Chondrocyte (in vitro differentiated cells): ENCODE measurements around the gene ERC1. TPM values are rescaled to one million over a fixed set of nuclear protein-coding genes. Genes with fewer than 3 reads are reported as not detected.

Source experiments
- DNase-seq: peaks from one replicate; pipeline ENCODE4 v3.0.0; 2021; ENCODE audit warnings: mixed read lengths, low spot score
- H3K27ac Mint-ChIP-seq: one replicate; pipeline ENCODE4 v1.8.0; 2021; ENCODE audit warnings: mild to moderate bottlenecking, moderate library complexity, mixed read lengths; ENCODE audit not compliant: unreplicated experiment
- H3K27me3 Mint-ChIP-seq: 2 replicates; pipeline ENCODE4 v1.8.0; 2021; ENCODE audit warnings: low read depth, mixed read lengths
- H3K36me3 Mint-ChIP-seq: 2 replicates; pipeline ENCODE4 v1.8.0; 2021; ENCODE audit warnings: low read depth, mixed read lengths
- H3K4me1 Mint-ChIP-seq: 2 replicates; pipeline ENCODE4 v1.8.0; 2021; ENCODE audit warnings: low read depth, mild to moderate bottlenecking, mixed read lengths
- H3K4me3 Mint-ChIP-seq: one replicate; pipeline ENCODE4 v1.8.0; 2021; ENCODE audit warnings: mild to moderate bottlenecking, moderate library complexity, mixed read lengths; ENCODE audit not compliant: unreplicated experiment
- H3K9me3 Mint-ChIP-seq: 2 replicates; pipeline ENCODE4 v1.8.0; 2021; ENCODE audit warnings: low read depth, mixed read lengths
- CTCF ChIP-seq: fragments of 200-600 bp; sonication (generic); IDR thresholded peaks from 2 replicates; pipeline ENCODE4 v1.5.0; 2021; ENCODE audit warnings: antibody characterized with exemption, mild to moderate bottlenecking, moderate library complexity
- total RNA-seq: library from RNA; stranded (reverse); gene quantifications from 3 replicates; pipeline ENCODE4 v1.2.1, GENCODE V29; 2021

Gene ERC1
- total RNA-seq, 1 donor from 2014 or later = 79.3 TPM

DNA sequence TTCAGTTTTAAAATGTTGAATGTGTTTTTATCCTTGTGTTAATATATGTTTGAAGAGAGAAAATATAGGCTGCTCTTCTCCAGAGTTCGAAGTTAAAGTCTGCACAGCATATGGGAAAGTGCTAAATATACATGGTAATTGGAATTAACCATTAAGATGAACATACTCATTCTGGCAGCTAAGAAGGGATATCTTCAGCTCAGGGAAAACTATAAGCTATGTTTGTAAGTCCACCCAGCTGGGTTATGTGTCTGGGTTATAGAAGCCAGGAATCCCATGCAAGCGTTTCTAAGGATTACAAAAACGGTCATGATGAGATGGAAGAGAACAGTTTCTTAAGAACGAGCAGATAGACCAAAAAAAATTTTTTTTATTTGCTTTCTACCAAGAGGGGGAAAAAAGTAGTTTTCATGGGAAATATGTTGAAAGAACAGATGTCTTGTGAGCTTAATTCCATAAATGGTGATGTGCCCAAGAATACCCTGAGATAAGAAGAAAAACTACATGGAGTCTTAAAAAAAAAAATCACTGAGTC lies 404.5 kb downstream of the ERC1 start:
- no peaks in the 10 kb centered on the region for H3K27me3 Mint-ChIP-seq
- H3K9me3 Mint-ChIP-seq = peaks cover 6% of the 10 kb centered on the region
- no peak for TF ChIP-seq CTCF
- peaks cover 7% of the 10 kb centered on the region for H3K4me1 Mint-ChIP-seq
- no peak overlapping the region for H3K27ac Mint-ChIP-seq
- H3K36me3 Mint-ChIP-seq = peaks cover 16% of the 10 kb centered on the region
- H3K4me3 Mint-ChIP-seq = no peak overlapping the region
- DNase-seq = no peak

GRCh38 chr12:1398673-1399072 lies 407.6 kb downstream of the ERC1 start:
- no peak overlapping the region for H3K27ac Mint-ChIP-seq
- peaks cover 6% of the 10 kb centered on the region for H3K36me3 Mint-ChIP-seq
- TF ChIP-seq CTCF = peak; percentile 39
- H3K4me1 Mint-ChIP-seq = peaks cover 7% of the 10 kb centered on the region
- H3K27me3 Mint-ChIP-seq = no peaks in the 10 kb centered on the region
- no peak overlapping the region for H3K4me3 Mint-ChIP-seq
- peaks cover 5% of the 10 kb centered on the region for H3K9me3 Mint-ChIP-seq
- DNase-seq = no peak

DNA sequence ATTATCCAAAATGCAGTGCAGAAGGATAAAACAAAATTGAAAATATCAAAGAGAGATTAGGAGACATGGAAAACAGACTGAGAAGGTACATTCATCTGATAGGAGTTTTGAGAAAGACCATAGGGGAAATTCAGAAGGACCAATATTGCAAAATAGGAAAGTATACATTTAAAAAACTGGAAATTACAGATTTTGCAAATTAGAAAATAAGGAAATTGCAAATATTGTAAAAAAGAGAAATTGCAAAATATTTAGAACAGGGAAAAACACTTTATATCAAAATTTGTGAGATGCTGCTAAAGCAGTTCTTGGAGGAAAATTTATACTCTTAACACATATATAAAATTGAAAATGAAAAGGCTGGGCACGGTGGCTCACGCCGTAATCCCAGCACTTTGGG lies 410.9 kb downstream of the ERC1 start:
- peaks cover 6% of the 10 kb centered on the region for H3K36me3 Mint-ChIP-seq
- DNase-seq = no peak
- no peaks in the 10 kb centered on the region for H3K27me3 Mint-ChIP-seq
- H3K4me1 Mint-ChIP-seq = no peaks in the 10 kb centered on the region
- H3K9me3 Mint-ChIP-seq = peaks cover 5% of the 10 kb centered on the region
- H3K4me3 Mint-ChIP-seq = no peak overlapping the region
- no peak for TF ChIP-seq CTCF
- H3K27ac Mint-ChIP-seq = no peak overlapping the region

GRCh38 chr12:1403417-1403816 lies 412.4 kb downstream of the ERC1 start:
- no peak for TF ChIP-seq CTCF
- Mint-ChIP-seq H3K4me1 (no peaks in the 10 kb centered on the region), H3K27me3 (no peaks in the 10 kb centered on the region), H3K4me3 (no peak overlapping the region), H3K9me3 (peaks cover 5% of the 10 kb centered on the region), H3K36me3 (peaks cover 6% of the 10 kb centered on the region), H3K27ac (no peak overlapping the region)
- no peak for DNase-seq

DNA sequence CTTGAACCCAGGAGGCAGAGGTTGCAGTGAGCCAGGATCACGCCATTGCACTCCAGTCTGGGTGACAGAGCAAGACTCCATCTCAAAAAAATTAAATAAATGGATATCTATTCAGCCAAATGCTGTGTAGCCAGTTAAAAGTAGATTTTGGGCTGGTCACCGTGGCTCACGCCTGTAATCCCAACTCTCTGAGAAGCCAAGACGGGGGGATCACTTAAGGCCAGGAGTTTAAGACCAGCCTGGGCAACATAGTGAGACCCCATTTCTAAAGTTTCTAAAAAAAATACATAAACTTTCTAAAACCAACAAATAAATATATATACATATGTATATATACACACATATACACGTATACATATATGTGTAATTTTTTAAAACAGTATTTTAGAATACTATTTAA lies 414.6 kb downstream of the ERC1 start:
- H3K4me1 Mint-ChIP-seq = no peaks in the 10 kb centered on the region
- peaks cover 3% of the 10 kb centered on the region for H3K36me3 Mint-ChIP-seq
- DNase-seq = no peak
- H3K27ac Mint-ChIP-seq = no peak overlapping the region
- no peak overlapping the region for H3K4me3 Mint-ChIP-seq
- no peaks in the 10 kb centered on the region for H3K27me3 Mint-ChIP-seq
- TF ChIP-seq CTCF = no peak
- H3K9me3 Mint-ChIP-seq = peaks cover 5% of the 10 kb centered on the region
